GM18507 (cell line): ENCODE results near the gene ADM2.
A peak's percentile ranks its signal among the peaks of the same experiment; 100 is the strongest.
"Not testable (repeated sequence)": the region's sequence is repeated elsewhere in the genome, so short reads cannot be mapped to it uniquely, and the experiment has no call there.

Source experiments
- DNase-seq: peaks from one replicate; pipeline ENCODE4 v3.0.0; 2011; ENCODE audit warnings: low read depth; ENCODE audit not compliant: insufficient read length; ENCODE audit errors: extremely low spot score
- FAIRE-seq: peaks from 2 replicates; lab custom pipeline; 2011; peaks lifted over from hg19 to GRCh38; lab: Jason Lieb, UNC

The ADM2 gene

GRCh38 chr22:50502628-50503474, 21.5 kb downstream of the ADM2 start:
- DNase-seq (no peak), FAIRE-seq (no peak)

GRCh38 chr22:50503475-50504145, 22.3 kb downstream of the ADM2 start:
- DNase-seq (no peak), FAIRE-seq (no peak)

- no peak for DNase-seq
- FAIRE-seq = no peak
These were observed 23.2 kb downstream of the ADM2 start for GRCh38 chr22:50504369-50505211.

- FAIRE-seq = no peak
- DNase-seq = no peak
These were observed 24.0 kb downstream of the ADM2 start for GRCh38 chr22:50505276-50505775.

GRCh38 chr22:50505776-50506610, 24.6 kb downstream of the ADM2 start:
- no peak for FAIRE-seq
- DNase-seq = no peak

- no peak for FAIRE-seq
- no peak for DNase-seq
These were observed 25.5 kb downstream of the ADM2 start for GRCh38 chr22:50506611-50507420.

- FAIRE-seq = no peak
These were observed 26.2 kb downstream of the ADM2 start, which contains the start of gene LMF2 for GRCh38 chr22:50507421-50507990. TSS of gene LMF2 (minus strand) at chr22:50507702. CDS start at chr22:50507675, 27 bp downstream.

GRCh38 chr22:50507991-50508884, 26.9 kb downstream of the ADM2 start, which contains the start of gene NCAPH2:
TSS of gene NCAPH2 (plus strand) at chr22:50508224. CDS start at chr22:50508338, 114 bp downstream.
- FAIRE-seq (peak; percentile 91), DNase-seq (peak; percentile 98)

More at GRCh38 chr22:50507421-50507990, 26.2 kb downstream of the ADM2 start, which contains the start of gene LMF2:
- DNase-seq = peak; percentile 92

GRCh38 chr22:50508897-50509296, 27.6 kb downstream of the ADM2 start:
- FAIRE-seq (no peak), DNase-seq (no peak)

- FAIRE-seq (no peak), DNase-seq (no peak)
These were observed 31.8 kb downstream of the ADM2 start for GRCh38 chr22:50513175-50513574.

- FAIRE-seq (no peak), DNase-seq (no peak)
These were observed 34.7 kb downstream of the ADM2 start for GRCh38 chr22:50516068-50516467.

- DNase-seq (no peak), FAIRE-seq (no peak)
These were observed 35.5 kb downstream of the ADM2 start for GRCh38 chr22:50516891-50517290.

- DNase-seq (no peak), FAIRE-seq (no peak)
These were observed 36.3 kb downstream of the ADM2 start for GRCh38 chr22:50517495-50518260.

GRCh38 chr22:50518606-50519005, 37.3 kb downstream of the ADM2 start:
- FAIRE-seq (no peak), DNase-seq (no peak)

- DNase-seq (no peak), FAIRE-seq (no peak)
These were observed 37.8 kb downstream of the ADM2 start for GRCh38 chr22:50519151-50519550.

- not testable (repeated sequence) for DNase-seq, FAIRE-seq
These were observed 38.8 kb downstream of the ADM2 start for GRCh38 chr22:50520184-50520583.
